GM18519 (cell line): ENCODE data around the gene ADAMTS8.

Source experiments
- ATAC-seq: cut with Tn5 transposase; IDR thresholded peaks from one replicate; pipeline ENCODE4 v1.9.1; 2021; ENCODE audit warnings: mild to moderate bottlenecking, moderate library complexity; ENCODE audit not compliant: unreplicated experiment, low FRiP score

ADAMTS8 gene

DNA sequence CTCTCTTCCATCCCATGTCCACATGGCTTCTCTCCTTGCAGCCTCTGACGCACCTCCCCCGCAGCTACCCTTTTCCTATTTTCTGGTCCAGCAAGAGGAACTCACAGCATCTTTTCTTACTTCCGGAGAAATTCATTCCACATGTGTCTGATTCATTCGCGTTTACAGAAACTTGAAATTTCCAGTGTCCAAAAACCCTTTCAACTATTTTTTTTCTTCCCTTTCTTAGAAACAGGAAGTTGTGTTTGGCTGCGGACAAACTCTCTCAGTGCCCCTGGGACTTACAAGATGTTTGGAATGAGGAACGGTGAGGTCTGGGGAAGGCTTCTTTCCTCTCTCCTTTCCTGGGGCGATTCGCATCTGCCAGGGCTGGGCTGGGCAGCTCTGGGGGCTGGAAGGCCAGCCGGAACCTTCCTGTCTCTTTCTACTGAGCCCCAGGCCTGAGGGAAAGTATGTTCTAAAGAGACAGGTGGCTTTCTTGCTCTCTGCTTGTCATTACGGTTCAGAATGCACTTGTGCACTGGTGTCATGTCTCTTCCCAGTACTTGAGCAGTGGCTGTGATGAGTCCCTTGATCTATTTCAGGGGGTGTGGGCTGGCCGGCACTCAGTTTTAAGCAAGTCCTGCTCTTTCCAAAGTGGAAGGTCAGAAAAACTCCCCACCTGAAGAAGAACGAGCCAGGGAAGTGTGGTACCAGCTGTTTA is 27.5 kb downstream of the ADAMTS8 start:
- ATAC-seq: no peak

DNA sequence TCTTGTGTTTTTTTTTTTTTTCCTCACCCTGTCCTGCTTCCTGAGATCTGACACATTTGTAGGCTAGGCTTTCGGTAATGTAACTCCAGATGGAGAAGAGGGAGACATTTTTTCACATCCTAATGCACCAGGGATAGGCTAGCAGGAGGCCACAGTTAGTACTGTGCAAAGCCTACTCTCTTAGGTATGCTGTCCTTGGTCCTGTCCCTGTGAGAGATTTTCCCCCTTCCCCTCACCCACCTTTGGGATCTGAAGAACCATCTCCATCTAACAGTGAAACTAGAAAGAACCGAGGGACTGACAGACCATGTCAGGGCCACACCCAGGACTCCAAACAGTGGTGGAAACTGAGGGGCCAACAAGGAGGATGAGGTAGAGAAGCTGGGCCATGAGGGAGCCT is 29.2 kb downstream of the ADAMTS8 start:
- no peak for ATAC-seq

DNA sequence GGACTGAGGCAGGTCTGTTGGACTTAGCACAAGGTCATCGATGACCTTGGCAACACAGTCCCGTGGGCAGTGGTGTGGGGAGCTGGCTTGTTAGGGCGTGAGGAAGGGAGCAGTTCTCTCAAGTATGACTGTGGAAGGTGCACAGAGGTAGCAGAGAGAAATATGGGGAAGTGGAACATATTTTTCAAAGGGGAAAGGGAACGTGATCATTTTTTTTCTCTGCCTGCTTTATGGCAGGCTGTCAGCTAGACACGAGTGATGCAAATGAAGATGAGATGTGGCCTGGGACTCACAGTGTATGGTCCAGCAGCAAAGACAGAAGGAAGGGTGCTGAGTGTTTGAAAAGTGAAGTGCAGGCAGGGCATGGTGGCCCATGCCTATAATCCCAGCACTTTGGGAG is 30.6 kb downstream of the ADAMTS8 start:
- no peak for ATAC-seq

DNA sequence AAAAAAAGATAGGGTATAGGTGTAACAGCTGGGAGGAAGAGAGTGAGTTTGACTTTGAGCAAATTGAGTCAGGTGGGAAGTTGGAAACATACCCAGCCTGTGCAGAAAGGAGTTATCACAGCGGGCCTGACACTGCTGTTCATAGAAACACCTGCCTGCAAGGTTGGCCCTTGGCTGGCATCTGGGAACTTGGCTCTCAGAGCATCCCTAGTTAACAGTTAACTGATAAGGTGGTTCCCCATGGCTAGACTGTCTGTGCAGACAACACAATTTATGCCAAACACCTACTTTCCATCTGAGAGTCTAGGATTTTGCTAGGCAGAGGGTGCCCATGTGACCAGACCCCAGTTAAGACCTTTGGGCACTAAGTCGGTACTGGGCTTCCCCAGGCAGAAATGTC is 31.4 kb downstream of the ADAMTS8 start:
- no peak for ATAC-seq

DNA sequence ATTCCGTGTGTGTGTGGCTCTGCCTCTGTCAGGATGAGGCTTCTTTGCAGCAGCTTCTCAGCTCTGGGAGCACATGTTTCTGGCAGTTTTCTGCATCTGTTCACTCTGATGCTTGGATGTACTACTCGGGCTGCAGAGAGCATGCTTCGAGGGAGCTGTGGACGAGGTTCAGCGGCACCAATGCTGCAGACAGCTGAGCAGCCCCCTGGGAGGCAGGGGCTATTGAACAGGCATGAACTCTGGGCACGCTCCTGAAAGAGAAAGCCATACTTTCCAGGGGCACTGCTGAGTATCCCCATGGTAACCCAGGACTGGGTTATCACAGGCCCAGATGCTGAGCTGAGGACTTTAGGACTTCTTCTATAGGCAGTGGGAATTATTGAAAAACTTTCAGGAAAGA is 33.8 kb downstream of the ADAMTS8 start:
- ATAC-seq: no peak

DNA sequence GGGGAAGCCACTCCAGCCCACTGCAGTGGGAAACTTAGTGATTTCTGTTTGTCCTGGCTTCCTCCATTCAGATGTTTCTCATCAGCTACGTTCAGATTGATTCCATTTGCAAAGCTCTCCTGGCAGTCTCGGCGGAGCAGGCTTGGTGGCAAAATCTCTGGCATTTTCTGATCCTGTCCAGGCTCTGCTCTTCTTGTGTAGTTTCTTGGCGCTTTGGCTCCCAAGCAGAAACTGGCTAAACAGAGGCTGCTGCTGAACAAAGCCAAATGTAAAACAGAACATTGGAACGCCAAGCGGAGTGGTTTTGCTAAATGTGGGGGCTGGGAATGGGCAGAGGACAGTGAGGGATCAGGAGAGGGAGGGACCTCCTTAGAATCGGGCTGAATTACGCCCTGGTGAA is 36.7 kb downstream of the ADAMTS8 start:
- no peak for ATAC-seq

DNA sequence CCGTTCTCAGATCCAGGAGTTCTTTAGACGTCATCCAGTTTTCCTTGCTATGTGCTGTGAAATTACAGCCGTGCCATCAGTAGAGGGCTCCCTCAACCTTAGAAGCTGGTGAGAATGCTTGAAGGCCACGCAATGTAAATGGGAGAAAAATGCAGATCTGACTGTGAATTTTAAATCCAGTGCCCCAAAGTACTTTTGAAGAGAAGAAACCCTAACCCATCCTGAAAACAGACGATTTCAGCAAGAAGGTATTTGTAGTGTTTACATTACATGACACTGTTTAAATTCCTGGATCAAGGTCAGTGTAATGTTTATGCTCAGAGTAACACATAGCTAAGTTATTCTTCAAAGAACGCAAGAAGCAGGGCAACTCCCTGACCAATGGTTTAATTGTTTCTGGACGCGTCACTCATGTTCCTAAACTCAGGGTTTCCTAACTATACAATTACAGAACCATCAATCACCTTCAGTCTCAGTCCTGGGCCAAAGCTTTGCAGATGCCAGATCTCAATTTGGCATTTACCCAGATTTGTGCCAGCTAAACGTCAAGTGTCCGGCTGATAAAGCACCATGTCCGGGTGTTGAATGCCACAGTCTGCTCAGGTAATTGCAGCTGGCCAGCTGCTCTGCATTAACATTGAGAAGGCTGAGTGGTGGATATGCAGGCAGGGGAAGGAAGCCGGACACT is 38.2 kb downstream of the ADAMTS8 start:
- ATAC-seq: no peak

DNA sequence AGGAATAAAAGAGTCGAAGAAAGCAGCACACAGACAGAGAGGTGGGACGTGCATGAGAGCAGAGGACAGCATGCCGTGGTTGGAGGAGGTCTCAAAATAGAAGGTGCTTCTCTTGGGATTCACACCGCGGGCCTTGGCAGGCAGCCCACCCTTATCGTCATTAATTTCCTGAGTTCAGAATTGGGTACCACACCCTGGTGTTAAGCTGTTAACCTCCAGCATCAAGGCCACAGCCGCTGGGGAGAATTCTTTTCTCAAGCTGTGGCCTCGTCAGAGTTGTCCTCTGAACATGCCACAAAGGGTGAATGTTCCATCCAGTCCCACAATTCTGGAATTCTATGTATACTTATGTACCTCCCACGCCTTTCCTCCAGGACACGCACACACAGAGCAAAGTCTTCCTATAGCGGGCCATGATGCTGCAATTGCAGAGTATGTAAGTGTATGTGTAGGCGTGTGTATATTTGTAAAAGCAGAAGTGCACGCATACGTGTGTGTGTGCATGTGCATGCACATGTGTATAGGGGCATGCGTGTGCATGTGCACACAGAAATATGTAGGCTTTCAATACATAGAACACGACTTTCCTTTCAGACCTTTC is 39.0 kb downstream of the ADAMTS8 start:
- ATAC-seq: no peak

DNA sequence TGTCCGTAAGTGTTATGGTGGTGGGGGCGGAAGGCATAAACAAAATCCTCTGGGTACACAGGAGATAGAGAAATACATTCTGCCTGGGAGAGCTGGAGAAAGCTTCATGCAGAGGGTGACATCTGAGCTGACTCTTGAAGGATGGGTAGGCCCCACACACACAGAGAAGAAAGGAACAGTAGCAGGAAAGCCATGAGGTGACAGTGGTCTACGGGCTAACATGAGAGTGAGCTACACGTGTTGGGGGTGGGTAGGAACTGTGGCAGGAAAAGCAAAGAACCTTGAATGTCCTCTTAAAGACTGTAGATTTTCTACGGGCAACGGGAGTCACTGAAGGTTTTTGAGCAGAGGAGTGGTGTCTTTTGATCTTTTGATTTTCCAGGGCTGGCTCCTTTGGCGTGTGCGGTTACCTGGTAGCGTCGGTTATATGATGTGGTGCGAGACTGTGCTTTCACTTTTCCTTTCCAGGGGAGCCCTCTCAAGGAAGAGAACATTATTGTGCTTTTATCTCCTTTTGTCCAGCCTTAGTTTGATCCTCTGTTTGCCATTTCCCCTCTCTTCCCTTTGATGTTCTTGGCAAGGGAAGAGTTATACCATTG is 39.7 kb downstream of the ADAMTS8 start:
- no peak for ATAC-seq

DNA sequence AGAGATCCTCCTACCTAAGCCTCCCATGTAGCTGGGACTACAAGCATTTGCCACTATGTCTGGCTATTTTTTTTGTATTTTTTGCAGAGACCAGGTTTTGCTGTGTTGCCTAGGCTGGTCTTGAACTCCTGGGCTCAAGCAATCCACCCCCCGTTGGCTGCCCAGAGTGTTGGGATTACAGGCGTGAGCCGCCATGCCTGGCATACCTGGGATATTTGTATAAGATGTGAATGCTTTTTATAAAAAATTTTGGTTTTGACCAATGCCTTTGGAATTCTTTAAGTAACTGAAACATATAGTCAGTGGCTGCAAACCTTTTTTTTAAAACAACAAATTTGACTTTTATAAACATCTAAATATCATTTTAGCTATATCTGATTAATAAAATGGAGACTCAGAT is 42.4 kb downstream of the ADAMTS8 start:
- no peak for ATAC-seq

DNA sequence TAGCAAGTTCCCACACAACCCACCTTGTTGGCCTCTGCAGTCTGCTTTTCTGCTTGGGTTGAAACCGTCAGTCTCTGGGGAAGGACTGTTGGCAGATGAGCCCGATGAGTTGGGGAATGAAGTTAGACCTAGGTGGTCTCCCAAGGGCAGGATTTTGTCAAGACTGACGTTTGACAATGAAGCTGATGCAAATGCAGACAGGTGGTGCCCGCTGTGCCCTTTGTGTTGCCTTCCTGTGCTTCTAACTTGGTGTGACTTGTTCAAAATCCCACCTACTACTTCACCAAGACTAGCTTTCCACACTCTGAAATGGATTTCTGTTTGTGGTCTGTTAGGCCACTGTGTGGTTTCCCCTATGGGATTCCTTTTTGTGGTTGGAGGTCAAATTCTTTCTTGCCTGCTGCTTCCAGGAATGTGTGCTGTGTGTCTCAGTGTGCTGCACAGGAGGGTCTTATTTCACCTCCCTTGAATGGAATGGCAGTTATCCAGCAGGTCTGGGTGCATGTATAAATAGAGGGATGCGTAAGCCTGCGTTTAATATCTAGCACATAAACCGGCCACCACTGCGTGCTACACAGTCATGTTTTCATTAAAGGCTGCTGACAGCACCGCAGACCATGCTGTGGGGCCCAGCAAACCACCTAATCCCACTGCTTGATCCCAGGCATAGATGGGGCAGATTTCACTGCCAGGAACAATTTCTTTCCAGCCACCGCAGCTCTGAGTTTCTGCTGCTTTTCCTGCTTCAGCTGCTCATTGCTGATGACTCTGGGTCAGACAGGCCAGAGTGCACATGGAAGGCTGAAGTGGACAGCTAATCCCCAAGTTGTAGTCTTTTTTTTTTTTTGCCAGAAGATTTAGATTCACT is 44.8 kb downstream of the ADAMTS8 start:
- ATAC-seq: no peak

DNA sequence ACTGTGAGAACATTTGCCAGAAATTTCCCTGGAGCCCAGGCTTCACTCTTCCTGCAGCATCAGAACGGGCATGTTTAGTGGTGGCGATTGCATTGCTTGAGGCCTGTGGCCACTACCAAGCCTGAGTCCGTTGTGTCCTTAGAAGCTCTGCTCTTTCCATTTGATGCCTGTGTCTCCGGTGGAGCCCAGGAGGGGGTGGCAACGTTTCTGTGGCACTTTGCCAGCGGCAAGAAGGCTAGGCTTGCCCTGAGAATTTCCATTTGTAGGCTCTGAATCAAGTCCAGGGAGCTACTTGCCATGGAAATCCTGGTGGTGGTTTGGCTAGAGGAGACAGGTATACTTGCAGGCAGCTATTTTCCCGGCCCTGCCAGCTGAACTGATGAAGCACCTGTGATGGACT is 47.1 kb downstream of the ADAMTS8 start:
- ATAC-seq: no peak

DNA sequence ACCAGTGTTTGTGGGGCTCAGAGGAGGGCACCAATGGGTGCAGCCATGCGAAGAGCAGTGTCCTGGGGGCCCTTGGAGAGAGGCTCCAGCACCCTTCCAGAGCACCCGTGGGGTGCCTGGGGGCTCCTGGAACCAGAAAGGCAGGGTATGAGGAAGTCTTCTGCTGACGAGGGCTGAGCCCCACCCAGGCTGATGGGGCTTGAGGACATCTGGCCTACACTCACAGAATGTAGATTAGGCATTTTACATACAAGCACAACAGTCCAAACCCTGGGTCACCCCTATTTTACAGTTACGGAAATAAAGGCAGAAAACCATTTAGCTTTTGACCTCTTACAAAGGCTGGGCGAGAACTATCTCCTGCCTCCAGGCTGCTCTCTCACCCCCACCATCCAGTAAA is 47.6 kb downstream of the ADAMTS8 start:
- no peak for ATAC-seq

DNA sequence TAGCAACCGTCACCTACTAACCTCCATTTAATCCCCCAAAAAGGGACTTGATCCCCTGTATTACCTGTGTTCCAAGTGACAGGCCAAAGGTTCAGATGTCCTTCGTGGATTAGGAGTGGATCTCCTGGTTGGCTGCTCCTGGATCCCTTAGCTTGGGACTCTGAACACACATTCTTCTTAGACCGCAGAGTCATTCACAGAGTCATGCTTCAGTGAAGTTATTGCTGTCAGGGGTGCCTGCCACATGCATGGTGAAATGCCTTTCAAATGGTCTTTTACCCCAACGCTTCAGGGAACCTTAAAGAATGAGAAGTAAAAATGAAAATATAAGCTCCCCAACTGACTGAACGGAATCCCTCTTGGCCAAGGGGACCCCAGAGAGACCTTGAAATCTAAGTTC is 49.1 kb downstream of the ADAMTS8 start:
- no peak for ATAC-seq

DNA sequence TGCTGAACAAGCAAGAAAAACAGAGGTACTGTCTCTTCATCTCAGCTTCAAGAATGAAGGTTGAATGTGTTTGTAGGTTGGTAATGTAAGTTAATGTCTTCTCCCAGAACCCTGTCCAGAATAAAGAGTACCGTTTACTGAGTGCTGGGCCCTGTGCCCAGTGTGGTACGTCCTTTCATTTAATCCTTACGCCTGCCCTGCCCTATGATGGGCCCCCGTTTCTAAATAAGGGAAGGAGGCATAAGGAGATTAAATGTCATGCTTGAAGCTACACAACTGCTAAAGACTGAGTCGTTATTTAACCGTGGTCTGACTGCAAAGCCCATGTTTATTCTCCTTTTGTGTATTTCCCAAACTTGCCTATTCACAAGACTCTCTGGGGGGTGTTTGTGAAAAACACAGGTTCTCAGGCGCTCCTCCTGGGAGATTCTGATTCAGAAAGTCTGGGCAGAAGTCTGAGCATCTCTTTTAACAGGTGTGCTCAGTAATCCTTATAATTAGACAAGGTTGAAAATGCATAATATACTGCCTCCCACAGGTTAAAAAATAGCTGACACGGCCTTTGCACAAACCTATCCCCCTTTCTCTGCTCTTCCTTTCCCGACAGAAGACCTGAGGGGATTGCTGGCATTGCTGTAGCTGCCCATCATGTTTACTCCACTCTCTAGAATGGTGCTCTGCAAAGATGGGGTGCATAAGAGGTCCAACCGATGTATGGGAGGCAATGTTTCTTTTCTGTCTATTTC is 57.4 kb downstream of the ADAMTS8 start:
- no peak for ATAC-seq

DNA sequence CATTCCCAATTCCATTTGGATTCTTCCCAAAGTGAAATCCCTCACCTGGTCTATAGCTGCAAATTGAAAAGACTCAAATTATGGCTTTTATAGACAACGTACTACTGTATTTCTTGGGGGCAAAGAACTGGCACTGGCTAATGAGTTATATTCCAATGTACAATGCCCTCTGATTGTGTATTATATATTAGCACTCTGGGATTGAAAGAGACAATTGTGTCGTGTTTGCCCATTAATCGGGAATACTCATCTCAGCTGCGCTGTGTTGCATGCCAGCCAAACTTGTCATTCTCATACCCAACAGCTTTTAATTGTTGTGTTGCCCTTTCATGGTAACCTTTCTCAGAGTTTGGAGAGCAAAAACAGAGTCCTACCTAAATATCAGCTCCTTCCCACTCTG is 58.7 kb downstream of the ADAMTS8 start:
- ATAC-seq: no peak

DNA sequence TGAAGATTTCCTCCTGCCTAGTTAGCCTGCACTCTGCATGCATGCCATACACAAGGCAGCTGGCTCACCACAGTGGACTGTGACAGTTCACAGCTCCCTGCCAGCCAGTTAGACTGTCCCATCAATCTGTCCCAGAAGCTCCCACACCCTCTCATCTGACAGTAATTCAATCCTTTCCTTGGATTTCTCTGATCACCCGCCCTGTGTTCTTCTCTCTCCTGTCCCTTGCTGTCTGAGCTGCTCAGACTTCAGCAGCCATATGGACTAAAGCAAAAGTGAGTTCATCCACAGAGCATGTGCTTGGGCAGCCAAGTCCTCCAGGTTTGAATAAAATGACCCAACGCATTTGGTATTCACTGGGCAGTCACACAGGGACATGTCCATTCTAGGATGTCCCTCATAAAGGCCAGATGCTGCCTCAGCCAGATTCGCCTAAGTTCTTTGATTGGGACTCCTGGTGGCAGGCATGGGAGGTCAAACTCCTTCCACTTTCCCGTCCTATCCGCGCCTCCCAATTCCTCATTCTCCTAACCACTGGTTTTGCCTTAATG is 59.2 kb downstream of the ADAMTS8 start:
- no peak for ATAC-seq

DNA sequence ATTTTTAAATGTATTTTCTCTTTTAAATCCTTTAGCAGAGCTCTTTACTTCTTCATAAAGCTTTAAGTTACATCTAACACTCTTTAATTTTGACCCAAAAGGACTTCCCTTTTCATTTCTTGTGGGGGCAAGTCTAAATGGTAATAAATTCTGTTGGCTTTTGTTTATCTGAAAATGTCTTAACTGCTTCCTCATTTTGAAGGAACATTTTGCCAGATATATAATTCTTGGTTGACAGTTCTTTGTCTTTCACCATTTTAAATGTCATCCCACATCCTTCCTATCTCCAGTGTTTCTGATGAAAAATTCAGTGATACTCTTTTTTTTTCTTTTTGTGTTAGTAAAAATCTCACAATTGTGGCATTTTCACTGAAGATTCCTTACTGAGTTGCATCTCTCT is 69.0 kb downstream of the ADAMTS8 start:
- ATAC-seq: no peak

DNA sequence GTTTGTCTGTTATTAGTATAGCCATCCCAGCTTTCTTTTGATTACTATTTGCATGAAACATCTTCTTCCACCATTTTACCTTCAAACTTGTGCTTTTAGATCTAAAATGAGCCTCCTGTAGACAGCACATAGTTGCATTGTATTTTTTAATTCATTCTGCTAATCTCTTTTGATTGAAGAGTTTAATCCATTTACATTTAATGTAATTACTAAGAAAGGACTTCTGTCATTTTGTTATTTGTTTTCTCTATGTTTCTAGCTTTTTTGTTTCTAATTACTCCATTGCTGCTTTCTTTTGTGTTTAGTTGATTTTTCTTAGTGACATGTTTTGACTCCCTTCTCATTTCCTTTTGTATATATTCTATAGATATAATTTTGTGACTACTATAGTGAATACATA is 70.0 kb downstream of the ADAMTS8 start:
- ATAC-seq: no peak
